SKM-1 treated with dmso at 0.1 percent for 144 hours (cell line): ENCODE data around the gene MRPL39.
"Not testable (repeated sequence)": the region's sequence is repeated elsewhere in the genome, so short reads cannot be mapped to it uniquely, and the experiment has no call there.

Experiments used
- DNase-seq: peaks from one replicate; lab custom pipeline; 2025; ENCODE audit not compliant: unreplicated experiment; lab: John Stamatoyannopoulos, UW

MRPL39 gene

DNA sequence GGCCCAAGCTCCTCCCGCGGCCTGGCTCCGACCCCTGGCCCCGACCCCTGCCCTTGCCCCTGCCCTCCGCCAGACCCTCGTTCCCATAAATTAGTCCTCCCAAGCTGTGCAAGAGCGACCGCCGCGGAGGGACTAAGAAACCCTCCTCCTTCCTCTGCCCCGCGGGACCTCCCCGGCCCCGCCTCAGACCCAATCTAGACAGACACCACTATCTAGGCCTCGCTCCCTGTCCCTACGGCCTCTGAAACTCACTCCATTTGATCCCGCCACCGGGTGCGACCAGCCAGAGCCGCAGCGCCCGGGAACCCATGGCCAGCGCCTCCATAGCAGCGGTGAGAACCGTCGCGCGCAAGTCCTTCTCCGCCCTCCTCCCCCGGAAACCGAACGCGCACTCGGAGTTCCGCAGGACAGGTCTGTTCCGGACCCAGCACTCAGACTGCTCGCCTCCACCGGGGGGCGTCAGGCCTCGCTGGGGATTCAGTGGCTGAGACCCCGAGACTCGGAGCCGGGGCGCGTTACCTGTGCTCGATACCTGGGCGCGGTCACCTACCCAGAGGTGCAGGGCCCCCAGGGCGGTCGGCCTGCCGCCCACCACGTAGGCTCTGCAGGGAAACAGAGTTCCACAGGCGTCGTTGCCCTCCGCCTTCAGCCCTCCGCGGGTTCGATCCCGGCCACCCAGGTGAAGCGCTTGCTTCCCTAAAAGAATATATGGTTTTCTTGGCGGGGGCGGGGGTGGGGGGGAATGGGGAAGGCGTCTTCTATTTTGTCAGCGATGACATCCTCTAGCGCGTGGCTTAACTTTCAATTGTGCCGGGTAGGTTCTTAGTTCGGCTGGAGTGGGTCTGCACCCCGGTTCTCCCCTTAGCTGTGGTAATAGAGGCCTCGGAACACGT, at the start of gene MRPL39:
Gene MRPL39 (minus strand): TSS at position 331 of the 893 bp plus-strand sequence. CDS start 6 bp downstream, at position 325.
- DNase-seq, result peak; percentile 86

GRCh38 chr21:25656412-25656811, 49.1 kb upstream of the MRPL39 start:
- no peak for DNase-seq

- DNase-seq, result no peak
These were observed 41.9 kb upstream of the MRPL39 start for GRCh38 chr21:25649146-25649545.

GRCh38 chr21:25647647-25648046, 40.4 kb upstream of the MRPL39 start:
- peak; percentile 59 for DNase-seq

DNA sequence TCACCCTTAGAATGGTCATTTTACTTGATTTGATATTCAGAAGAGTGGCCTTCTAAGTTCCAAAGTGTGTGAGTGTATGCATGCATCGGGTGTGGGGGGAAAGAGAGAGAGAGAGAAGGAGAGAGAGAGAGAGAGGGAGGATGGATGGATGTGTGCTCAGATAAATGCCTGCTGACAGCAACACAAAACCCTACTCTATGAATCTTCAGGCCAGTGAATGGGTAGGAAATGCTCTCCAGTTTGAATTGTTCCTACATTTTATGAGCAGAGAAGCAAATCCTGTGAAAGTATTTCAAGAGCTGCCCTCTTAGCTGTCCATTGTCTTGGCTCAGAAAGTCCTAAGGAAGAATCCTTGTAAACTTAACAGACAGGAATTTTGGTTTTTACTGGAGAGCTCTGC, 39.2 kb upstream of the MRPL39 start:
- DNase-seq, result no peak

DNA sequence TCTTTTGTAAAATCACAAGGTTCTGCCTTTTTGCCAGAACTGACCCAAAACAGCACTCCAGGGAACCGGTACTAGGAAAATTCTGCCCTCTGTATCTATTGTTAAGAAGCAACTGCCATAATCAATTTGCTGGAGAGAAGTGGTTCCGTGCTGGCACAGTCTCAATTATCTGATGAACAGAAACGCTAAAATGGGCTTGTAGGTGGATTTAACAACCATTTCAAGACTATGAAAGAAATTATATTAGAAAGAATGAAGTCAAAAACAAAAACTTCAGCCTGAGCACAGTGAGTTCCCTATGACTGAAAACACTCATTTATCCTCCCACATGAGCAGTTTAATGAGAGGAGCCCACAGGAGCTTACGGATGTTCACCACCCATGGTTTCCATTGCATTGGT, 36.2 kb upstream of the MRPL39 start:
- no peak for DNase-seq

- no peak for DNase-seq
These were observed 33.6 kb upstream of the MRPL39 start for GRCh38 chr21:25640943-25641292.

DNA sequence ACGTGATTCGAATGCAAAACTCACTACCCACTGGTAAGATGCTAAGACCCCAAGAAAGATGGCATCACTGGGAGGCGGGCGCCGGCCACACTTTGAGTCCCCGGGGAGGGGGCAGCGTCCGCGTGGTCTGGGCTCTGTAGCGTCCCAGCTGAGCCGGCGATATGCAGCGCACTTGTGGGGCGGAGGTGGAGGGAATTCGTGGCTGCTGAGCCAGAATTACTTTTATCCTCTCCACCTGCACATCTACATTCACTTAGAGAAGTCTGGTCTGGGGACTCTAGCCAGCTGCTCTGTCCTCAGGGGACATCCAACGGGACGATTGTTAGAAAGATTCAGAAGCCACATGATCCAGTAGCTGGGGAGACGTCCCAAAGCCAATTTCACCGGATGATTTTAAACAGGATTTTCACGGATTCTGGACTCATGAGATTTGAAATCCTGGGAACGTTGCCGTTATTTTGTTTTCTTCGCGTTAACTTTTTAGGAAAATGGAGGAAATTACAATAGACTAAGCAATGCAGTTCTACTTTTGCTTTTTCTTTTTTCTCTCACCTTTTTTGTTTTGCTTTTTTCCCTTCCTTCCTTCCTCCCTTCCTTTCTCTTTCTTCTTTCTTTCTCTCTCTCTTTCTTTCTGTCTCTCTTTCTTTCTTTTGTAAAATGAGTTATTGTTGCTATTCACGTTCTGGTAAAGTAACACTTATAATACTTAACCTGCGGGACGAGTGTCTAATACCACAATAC, 33.1 kb upstream of the MRPL39 start:
- no peak for DNase-seq

- no peak for DNase-seq
These were observed 32.4 kb upstream of the MRPL39 start for GRCh38 chr21:25639551-25640201.

GRCh38 chr21:25638660-25639550, 31.6 kb upstream of the MRPL39 start, which contains the start of gene JAM2:
Gene JAM2 (plus strand): TSS chr21:25639258. CDS start chr21:25639822, 564 bp downstream.
- DNase-seq, result no peak

GRCh38 chr21:25637851-25638659, 30.8 kb upstream of the MRPL39 start:
- DNase-seq, result no peak

- no peak for DNase-seq
These were observed 29.4 kb upstream of the MRPL39 start for GRCh38 chr21:25636727-25637126.

- no peak for DNase-seq
These were observed 28.0 kb upstream of the MRPL39 start for GRCh38 chr21:25635310-25635709.

DNA sequence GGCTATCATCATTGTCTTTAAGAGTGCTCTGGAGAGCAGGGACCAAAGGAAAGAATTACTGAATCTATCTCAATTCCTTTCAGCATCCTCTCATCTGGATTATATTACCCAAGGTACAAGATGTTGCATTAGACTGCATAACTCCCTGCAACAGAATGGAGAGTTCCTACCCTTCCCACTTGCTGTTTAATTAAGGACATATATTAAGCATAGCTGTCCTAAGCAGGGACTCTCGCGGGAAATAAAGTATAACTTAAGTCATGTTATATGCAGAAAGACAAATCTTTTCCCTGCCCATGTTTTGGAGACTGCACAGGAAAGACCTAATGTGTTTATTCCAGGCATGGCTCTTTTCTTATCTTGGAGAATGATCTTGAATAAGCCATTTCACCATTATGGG, 25.0 kb upstream of the MRPL39 start:
- no peak for DNase-seq

DNA sequence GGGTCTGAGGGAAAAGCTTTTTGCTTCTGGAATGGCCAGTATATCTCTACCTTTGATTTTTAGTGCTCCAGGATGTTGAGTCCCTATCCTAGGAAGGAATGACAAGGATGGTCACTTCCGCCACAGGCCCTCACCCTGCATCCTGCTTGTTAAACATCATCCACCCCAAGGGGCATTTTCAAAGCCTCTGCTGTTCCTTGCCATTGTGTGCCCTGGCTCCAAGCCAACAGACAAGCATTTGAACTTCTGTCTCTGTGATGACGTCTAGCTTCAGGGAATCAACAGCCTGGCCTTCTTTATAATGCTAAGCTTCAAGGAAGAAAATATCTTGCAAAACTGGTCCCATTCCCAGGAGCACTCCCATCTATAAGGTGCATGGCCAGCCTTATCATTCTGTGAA, 19.5 kb upstream of the MRPL39 start:
- DNase-seq, result no peak

DNA sequence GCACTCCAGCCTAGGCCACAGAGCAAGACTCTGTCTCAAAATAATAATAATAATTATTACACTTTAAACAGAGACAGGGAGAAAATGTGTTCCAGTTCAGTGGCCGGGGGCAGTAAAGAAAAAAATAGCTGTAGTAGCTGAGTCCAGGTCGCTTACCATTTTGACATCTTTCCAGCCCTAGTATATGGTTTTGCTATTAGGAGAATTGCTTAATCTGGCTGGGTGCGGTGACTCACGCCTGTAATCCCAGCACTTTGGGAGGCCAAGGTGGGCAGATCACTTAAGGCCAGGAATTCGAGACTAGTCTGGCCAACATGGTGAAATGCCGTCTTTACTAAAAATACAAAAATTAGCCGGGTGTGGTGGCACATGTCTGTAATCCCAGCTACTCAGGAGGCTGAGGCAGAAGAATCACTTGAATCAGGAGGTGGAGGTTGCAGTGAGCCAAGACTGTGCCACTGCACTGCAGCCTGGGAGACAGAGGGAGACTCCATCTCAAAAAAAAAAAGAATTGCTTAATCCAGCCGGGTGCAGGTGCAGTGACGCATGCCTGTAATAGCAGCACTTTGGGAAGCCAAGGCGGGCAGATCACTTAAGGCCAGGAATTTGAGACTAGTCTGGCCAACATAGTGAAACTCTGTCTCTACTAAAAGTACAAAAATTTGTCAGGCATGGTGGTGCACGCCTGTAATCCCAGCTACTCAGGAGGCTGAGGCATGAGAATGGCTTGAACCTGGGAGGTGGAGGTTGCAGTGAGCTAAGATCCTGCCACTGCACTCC, 18.7 kb upstream of the MRPL39 start:
- DNase-seq, result not testable (repeated sequence)

DNA sequence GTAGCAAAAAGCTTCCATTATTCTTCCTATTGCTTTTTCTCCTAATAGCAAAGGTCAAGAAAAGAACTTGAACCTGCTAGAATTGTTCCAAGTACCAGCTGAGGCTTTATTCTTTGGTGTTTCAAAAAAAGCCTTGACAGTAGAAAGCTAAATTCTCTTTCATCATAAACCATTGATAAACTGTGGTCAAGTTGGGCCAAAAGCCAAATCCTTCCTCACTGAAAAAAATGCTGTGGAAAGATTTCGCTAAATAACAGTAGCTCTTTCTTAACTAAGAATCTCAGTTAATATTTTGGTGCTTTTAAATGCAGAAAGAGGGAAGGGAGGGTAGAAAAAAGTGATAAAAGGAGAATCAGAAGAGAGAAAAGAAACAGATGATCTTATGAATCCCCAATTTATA, 17.8 kb upstream of the MRPL39 start:
- DNase-seq, result no peak

DNA sequence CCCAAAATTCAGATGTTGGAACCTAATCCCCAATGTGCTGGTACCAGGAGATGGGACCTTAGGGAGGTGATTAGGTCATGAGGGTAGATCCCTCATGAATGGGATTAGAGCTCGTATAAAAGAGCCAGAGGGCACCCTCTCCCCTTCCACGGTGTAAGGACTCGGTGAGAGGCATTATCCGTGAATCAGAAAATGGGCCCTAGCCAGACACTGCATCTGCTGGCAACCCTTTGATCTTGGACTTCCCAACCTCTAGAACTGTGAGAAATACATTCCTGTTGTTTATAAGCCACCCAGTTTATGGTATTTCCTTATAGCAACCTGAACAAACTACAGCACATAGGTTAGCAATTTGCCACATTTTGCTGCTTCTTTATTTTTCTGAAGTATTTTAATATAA, 17.2 kb upstream of the MRPL39 start:
- no peak for DNase-seq

- DNase-seq, result no peak
These were observed 11.9 kb upstream of the MRPL39 start for GRCh38 chr21:25619198-25619597.
